GM18519 (cell line): ENCODE measurements around the gene GNL2.
"Not testable (repeated sequence)": the region's sequence is repeated elsewhere in the genome, so short reads cannot be mapped to it uniquely, and the experiment has no call there.

ENCODE experiments used
- ATAC-seq: cut with Tn5 transposase; IDR thresholded peaks from one replicate; pipeline ENCODE4 v1.9.1; 2021; ENCODE audit warnings: mild to moderate bottlenecking, moderate library complexity; ENCODE audit not compliant: unreplicated experiment, low FRiP score

Gene GNL2

GRCh38 chr1:37518241-37518640 lies 77.5 kb downstream of the GNL2 start:
- not testable (repeated sequence) for ATAC-seq

- ATAC-seq, result no peak
These were observed 78.2 kb downstream of the GNL2 start for GRCh38 chr1:37517569-37517968.
